GM12878 (cell line): Measurements from ENCODE around the gene THBS1.

Experiments
- CBX3 ChIP-seq: fragments of 200-600 bp; sonication (generic); IDR thresholded peaks from 2 replicates; pipeline ENCODE4 v1.6.1; 2016; ENCODE audit warnings: low read depth, borderline replicate concordance
- EZH2 ChIP-seq: IDR thresholded peaks from 2 replicates; pipeline ENCODE4 v1.6.1; 2012; ENCODE audit warnings: low read depth, mild to moderate bottlenecking, control low read depth, inconsistent platforms, low read length, borderline replicate concordance; ENCODE audit not compliant: control insufficient read depth
- MYC ChIP-seq: IDR thresholded peaks from 2 replicates; pipeline ENCODE4 v1.6.1; 2011; ENCODE audit warnings: mild to moderate bottlenecking, low read length, moderate library complexity, inconsistent platforms; ENCODE audit not compliant: insufficient read depth, insufficient replicate concordance, insufficient read length, severe bottlenecking
- RB1 ChIP-seq: fragments of 450-650 bp; formaldehyde crosslinking; IDR thresholded peaks from 2 replicates; pipeline ENCODE4 v1.6.1; 2017; ENCODE audit warnings: mild to moderate bottlenecking, borderline replicate concordance
- TF ChIP-seq, protein P1 (sequence below), 3 experiments: IDR thresholded peaks in 2 of 3; conservative IDR thresholded peaks in 1 of 3; 2 replicates each; pipeline ENCODE4 v1.5.1; 2011; ENCODE audit warnings: low read depth in 3 of 3, low read length in 3 of 3, mild to moderate bottlenecking in 3 of 3, control low read depth in 2 of 3, moderate library complexity in 2 of 3, inconsistent platforms in 1 of 3, mixed read lengths in 1 of 3; ENCODE audit not compliant: control insufficient read depth in 2 of 3, insufficient read depth in 1 of 3; ENCODE audit errors: extremely low read depth in 1 of 3
- TF ChIP-seq, protein P2 (sequence below): IDR thresholded peaks from 2 replicates; pipeline ENCODE4 v1.6.1; 2012; ENCODE audit warnings: mild to moderate bottlenecking, low read depth, low read length
- TF ChIP-seq, protein P3 (sequence below): IDR thresholded peaks from 2 replicates; pipeline ENCODE4 v1.6.1; 2012; ENCODE audit warnings: improper control_type of control experiment, low read depth, low read length; ENCODE audit not compliant: insufficient replicate concordance
- TF ChIP-seq, protein P4 (sequence below): fragments of 450-650 bp; IDR thresholded peaks from 2 replicates; pipeline ENCODE4 v1.6.1; 2017; ENCODE audit warnings: antibody characterized with exemption, mild to moderate bottlenecking, moderate library complexity

DNA sequence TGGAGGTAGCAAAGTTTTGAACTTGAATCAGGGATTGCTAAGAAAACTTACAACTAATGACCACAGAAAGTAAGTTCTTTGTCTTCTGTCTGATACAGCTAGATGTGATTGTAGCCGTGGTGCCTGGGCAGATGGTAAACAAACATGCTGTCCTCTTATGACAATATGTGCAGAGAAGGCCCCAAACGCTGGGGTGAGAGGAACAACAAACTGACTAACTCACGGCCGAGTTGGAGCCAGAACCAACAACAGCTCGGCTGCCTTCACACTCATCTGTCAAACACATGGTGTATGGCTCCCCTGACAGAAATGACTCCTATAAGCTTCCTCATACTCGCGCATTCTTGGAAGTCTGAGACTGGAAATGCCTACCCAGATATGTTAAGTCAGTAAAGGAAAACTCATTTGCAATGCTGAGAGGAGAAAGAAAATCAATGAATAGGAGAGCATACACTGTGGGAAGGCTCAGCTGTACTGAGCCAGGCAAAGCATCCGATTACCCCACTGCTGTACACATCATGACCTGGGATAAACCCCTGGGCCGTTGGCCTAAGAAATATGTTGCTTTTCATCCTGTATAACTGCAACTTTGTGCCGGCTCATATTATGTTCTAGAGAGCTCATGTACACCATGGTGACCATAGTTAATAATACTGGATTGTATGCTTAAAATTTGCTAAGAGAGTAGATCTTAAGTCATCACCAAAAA lies 5.7 kb downstream of the THBS1 start:
- TF ChIP-seq CBX3 (no peak), MYC (no peak), EZH2 (no peak), RB1 (no peak)
- TF ChIP-seq, protein P1, sequence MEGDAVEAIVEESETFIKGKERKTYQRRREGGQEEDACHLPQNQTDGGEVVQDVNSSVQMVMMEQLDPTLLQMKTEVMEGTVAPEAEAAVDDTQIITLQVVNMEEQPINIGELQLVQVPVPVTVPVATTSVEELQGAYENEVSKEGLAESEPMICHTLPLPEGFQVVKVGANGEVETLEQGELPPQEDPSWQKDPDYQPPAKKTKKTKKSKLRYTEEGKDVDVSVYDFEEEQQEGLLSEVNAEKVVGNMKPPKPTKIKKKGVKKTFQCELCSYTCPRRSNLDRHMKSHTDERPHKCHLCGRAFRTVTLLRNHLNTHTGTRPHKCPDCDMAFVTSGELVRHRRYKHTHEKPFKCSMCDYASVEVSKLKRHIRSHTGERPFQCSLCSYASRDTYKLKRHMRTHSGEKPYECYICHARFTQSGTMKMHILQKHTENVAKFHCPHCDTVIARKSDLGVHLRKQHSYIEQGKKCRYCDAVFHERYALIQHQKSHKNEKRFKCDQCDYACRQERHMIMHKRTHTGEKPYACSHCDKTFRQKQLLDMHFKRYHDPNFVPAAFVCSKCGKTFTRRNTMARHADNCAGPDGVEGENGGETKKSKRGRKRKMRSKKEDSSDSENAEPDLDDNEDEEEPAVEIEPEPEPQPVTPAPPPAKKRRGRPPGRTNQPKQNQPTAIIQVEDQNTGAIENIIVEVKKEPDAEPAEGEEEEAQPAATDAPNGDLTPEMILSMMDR (IDR thresholded peaks at IDR 0.05 in 2 of 3, conservative IDR thresholded peaks at IDR 0.05 in 1 of 3; ENCODE audit: control insufficient read depth in 2 of 3, extremely low read depth in 1 of 3, insufficient read depth in 1 of 3, low read depth in 3 of 3, low read length in 3 of 3): no peak
- TF ChIP-seq, protein P2, sequence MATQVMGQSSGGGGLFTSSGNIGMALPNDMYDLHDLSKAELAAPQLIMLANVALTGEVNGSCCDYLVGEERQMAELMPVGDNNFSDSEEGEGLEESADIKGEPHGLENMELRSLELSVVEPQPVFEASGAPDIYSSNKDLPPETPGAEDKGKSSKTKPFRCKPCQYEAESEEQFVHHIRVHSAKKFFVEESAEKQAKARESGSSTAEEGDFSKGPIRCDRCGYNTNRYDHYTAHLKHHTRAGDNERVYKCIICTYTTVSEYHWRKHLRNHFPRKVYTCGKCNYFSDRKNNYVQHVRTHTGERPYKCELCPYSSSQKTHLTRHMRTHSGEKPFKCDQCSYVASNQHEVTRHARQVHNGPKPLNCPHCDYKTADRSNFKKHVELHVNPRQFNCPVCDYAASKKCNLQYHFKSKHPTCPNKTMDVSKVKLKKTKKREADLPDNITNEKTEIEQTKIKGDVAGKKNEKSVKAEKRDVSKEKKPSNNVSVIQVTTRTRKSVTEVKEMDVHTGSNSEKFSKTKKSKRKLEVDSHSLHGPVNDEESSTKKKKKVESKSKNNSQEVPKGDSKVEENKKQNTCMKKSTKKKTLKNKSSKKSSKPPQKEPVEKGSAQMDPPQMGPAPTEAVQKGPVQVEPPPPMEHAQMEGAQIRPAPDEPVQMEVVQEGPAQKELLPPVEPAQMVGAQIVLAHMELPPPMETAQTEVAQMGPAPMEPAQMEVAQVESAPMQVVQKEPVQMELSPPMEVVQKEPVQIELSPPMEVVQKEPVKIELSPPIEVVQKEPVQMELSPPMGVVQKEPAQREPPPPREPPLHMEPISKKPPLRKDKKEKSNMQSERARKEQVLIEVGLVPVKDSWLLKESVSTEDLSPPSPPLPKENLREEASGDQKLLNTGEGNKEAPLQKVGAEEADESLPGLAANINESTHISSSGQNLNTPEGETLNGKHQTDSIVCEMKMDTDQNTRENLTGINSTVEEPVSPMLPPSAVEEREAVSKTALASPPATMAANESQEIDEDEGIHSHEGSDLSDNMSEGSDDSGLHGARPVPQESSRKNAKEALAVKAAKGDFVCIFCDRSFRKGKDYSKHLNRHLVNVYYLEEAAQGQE: no peak
- TF ChIP-seq, protein P3, sequence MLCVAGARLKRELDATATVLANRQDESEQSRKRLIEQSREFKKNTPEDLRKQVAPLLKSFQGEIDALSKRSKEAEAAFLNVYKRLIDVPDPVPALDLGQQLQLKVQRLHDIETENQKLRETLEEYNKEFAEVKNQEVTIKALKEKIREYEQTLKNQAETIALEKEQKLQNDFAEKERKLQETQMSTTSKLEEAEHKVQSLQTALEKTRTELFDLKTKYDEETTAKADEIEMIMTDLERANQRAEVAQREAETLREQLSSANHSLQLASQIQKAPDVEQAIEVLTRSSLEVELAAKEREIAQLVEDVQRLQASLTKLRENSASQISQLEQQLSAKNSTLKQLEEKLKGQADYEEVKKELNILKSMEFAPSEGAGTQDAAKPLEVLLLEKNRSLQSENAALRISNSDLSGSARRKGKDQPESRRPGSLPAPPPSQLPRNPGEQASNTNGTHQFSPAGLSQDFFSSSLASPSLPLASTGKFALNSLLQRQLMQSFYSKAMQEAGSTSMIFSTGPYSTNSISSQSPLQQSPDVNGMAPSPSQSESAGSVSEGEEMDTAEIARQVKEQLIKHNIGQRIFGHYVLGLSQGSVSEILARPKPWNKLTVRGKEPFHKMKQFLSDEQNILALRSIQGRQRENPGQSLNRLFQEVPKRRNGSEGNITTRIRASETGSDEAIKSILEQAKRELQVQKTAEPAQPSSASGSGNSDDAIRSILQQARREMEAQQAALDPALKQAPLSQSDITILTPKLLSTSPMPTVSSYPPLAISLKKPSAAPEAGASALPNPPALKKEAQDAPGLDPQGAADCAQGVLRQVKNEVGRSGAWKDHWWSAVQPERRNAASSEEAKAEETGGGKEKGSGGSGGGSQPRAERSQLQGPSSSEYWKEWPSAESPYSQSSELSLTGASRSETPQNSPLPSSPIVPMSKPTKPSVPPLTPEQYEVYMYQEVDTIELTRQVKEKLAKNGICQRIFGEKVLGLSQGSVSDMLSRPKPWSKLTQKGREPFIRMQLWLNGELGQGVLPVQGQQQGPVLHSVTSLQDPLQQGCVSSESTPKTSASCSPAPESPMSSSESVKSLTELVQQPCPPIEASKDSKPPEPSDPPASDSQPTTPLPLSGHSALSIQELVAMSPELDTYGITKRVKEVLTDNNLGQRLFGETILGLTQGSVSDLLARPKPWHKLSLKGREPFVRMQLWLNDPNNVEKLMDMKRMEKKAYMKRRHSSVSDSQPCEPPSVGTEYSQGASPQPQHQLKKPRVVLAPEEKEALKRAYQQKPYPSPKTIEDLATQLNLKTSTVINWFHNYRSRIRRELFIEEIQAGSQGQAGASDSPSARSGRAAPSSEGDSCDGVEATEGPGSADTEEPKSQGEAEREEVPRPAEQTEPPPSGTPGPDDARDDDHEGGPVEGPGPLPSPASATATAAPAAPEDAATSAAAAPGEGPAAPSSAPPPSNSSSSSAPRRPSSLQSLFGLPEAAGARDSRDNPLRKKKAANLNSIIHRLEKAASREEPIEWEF: no peak
- TF ChIP-seq, protein P4, sequence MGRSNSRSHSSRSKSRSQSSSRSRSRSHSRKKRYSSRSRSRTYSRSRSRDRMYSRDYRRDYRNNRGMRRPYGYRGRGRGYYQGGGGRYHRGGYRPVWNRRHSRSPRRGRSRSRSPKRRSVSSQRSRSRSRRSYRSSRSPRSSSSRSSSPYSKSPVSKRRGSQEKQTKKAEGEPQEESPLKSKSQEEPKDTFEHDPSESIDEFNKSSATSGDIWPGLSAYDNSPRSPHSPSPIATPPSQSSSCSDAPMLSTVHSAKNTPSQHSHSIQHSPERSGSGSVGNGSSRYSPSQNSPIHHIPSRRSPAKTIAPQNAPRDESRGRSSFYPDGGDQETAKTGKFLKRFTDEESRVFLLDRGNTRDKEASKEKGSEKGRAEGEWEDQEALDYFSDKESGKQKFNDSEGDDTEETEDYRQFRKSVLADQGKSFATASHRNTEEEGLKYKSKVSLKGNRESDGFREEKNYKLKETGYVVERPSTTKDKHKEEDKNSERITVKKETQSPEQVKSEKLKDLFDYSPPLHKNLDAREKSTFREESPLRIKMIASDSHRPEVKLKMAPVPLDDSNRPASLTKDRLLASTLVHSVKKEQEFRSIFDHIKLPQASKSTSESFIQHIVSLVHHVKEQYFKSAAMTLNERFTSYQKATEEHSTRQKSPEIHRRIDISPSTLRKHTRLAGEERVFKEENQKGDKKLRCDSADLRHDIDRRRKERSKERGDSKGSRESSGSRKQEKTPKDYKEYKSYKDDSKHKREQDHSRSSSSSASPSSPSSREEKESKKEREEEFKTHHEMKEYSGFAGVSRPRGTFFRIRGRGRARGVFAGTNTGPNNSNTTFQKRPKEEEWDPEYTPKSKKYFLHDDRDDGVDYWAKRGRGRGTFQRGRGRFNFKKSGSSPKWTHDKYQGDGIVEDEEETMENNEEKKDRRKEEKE: no peak
